GM18507 (cell line): Measurements from ENCODE around the gene CAMSAP1.
"Not testable (repeated sequence)": the region's sequence is repeated elsewhere in the genome, so short reads cannot be mapped to it uniquely, and the experiment has no call there.

ENCODE experiments used
- DNase-seq: peaks from one replicate; pipeline ENCODE4 v3.0.0; 2011; ENCODE audit warnings: low read depth; ENCODE audit not compliant: insufficient read length; ENCODE audit errors: extremely low spot score
- FAIRE-seq: peaks from 2 replicates; lab custom pipeline; 2011; peaks lifted over from hg19 to GRCh38; lab: Jason Lieb, UNC

Gene CAMSAP1

DNA sequence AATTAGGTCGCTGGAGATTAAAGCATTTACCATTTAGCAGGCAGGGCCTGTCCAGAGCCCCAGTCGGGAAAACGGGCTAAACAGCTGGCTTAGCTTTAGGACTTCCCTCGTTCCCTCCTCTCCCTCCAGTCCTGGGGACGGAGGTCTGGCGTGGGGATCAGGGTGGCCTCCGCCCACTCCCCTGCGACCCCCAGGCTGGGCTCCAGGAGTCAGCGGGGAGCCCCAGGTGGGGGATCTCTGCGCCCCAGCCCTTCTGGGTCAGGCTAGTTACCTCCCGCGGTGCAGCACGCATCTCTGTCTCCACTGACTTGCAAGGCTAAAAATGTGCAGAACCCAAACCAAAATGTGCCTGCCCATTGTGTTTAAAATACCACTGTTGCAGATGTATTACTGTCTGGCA lies 16.2 kb upstream of the CAMSAP1 start:
- DNase-seq (no peak), FAIRE-seq (no peak)

DNA sequence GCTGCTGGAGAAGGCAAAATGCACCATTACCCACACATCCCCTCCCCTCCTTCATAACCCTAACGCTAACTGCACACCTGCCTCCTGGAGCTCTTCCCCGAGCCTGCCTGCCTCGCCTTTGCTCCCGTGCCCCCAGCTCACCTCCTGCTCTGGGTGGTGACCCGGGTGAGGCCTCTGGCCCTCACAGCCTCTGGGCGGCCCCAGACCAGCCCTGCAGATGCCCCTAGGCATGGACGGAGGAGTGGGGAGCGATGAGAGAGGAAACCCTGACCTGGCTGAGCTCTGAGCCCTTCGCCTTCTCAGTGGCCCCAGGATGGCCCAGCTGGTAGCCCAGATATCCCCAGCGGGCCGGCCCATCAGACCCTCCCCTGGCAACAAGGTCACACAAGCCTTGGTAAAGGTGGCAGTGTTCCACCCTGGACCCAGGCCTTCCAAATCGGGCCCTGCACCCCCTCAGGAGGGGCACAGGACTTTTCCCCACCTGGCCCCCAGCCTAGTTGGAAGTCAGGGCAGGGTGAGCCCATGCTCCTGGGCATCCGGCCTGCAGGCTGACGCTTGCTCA lies 14.5 kb upstream of the CAMSAP1 start:
- DNase-seq (no peak), FAIRE-seq (no peak)

DNA sequence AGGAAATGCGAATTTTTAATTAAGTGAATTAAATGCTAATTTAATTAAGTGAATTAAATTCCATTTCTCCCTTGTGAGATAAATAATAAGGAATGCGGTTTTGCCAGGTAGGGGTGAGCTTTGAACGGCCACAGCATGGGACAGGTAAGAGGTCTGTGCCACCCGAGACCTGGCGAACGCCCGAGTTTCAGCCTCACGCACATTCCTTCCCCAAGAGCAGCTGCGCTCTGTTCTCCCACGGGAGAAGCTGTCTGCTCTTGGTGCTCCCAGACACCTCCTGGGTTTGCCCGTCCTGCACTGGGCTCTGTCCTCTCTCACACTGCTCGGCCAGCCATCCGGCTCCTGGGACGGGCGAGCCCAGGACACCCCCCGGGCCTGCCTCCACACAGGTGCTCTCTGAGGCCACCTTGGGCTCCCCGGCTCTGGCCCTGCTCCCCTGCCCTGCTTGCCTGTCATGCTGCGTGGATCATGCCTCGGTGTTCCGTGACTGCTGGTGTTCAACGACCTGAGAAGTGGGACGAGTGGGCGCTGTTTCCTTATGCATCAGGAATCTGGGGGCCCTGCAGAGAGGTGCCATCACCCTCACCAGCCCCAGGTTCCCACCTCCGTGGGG lies 13.7 kb upstream of the CAMSAP1 start:
- no peak for FAIRE-seq
- DNase-seq: no peak

DNA sequence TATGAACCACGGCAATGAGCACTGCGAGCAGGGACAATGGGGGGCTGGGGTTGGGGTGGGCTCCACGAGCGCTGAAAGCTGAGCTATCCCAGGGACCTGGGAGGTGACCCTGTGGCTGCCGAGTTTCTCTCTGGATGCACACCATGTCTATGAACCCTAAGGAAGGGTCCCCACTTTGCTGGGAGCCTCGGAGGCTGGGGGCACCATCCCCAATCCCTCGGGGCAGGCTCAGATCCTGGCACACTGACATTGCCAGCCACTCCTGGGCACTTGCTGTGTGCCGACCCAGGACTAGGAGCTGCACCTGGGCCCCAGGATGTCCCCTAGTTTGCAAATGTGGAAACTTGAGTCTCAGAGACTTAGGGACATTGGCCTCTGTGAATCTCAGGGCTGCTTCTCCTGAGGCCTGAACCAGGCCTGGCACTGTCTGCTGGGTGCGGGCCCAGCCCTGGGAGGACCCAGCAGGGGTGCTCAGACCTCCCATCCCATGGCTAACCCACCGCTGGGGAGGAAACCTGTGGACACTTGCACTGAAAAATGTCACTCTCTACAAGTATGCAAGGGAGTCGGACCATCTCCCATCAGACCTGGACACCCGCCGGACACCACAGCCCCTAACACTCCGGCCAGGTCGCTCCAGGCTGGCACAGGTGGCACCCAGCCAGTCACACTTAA lies 13.0 kb upstream of the CAMSAP1 start:
- FAIRE-seq: no peak
- DNase-seq: no peak

DNA sequence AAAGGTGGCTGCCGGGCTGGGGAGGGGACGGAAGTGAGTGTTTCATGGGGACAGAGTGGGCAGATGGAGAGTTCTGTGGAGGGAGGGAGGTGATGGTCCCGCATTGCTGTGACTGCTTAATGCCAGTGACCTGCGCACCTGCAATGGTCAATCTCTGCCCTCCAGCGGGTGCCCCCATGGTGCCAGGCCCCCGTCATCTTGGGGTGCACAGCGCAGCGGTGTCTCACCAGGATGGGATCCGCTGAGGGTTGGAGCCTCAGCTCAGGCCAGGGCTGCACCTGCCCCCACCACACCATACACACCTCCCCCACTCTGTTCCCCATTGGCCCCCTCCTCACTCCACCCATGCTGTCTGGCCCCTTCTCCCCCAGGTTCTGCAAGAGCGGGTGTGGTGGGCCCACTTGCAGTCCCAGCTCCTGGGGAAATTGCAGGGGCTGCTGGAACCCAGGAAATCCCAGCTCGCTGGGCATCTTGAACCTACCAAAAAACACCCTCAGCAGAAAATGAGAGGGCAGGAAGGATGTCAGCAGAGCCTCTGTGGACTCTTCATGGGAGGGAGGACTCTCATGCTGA lies 12.1 kb upstream of the CAMSAP1 start:
- FAIRE-seq: no peak
- no peak for DNase-seq

DNA sequence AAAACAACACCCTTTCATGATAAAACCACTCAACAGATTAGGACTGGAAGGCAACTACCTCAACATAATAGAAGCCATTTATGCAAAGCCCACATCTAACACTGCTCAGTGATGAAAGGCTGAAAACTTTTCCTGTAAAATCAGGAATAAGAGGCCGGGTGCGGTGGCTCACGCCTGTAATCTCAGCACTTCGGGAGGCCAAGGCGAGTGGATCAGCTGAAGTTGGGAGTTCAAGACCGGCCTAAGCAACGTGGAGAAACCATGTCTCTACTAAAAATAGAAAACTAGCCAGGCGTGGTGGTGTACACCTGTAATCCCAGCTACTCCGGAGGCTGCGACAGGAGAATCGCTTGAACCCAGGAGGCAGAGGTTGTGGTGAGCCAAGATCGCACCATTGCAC lies 8.9 kb upstream of the CAMSAP1 start:
- FAIRE-seq, DNase-seq: not testable (repeated sequence)

DNA sequence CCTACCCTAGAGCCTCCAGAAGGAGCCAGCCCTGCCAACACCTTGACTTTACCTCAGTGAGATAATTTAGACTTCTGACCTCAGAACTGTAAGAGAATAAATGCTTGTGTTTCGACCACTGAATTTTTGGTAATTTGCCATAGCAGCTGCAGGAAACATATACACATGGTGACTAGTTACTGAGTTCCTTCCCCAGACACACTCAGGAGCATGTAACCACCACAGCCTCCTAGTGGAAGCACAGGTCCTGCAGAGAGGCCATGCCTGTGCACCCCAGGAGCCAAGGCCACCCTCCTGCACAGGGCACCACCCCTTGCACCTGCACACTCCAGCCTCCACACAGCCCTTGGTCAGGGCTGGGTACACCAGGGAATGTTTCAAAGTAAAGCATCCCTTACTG lies 7.6 kb upstream of the CAMSAP1 start:
- no peak for DNase-seq
- FAIRE-seq: no peak

DNA sequence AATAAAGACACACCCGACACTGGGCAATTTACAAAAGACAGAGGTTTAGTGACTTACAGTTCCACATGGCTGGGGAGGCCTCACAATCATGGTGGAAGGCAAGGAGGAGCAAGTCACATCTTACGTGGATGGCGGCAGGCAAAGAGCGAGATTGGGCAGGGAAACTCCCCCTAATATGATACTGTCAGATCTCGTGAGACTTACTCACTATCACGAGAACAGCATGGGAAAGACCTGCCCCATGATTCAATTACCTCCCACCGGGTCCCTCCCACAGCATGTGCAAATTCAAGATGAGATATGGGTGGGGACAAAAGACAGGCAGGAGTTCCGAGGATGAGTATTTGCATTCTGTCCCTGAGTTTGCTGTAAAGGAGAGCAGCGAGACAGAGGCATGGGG lies 3.9 kb upstream of the CAMSAP1 start:
- DNase-seq, FAIRE-seq: not testable (repeated sequence)

DNA sequence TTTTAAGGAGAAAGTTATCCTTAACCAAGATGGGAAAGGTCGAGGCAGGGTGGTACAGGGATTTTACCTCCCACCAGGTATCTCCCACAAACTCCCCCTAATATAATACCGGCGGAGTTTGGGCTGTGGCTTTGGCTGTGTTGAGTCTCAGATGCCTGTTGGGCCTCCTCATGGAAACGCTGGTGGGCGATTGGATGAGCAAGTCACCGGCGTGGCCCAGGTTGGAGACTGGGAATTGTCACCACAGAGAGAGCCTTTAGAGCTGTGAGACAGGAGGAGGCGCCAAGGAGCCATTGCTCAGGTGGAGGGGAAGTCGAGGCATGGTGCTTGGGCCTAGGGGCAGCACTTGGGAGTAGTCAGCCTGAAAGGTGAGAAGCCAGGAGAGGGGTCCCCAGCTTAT lies 3.4 kb upstream of the CAMSAP1 start:
- DNase-seq (no peak), FAIRE-seq (no peak)

DNA sequence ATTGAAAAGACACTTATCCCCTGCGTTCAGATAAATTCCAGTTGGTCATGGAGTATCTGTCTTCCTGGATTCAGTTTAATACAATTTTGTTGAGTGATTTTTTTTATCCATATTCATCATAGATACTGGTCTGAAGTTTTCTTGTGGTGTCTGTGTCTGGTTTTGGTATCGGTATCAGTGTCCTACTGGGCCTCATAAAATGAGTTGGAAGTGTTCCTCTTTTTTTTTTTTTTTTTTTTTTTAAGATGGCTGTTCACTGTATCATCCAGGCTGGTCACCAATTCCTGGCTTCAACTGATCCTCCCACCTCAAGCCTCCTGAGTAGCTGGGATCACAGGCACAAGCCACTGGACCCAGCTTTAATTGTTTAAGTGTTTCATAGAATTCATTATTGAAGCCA lies 2.9 kb upstream of the CAMSAP1 start:
- FAIRE-seq: no peak

DNA sequence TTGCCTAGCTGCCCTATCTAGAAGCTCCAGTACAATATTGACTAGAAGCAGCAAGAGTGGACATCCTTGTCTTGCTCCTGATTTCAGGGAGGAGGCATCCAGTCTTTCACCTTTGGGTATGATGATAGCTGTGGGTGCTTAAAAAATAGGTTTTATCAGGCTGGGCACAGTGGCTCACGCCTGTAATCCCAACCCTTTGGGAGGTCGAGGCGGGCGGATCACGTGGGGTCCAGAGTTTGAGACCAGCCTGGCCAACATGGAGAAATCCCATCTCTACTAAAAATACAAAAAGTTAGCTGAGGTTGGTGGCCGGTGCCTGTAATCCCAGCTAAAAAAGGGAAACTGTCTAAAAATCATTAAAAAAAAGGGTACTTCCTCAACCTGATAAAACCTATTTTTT lies 2.0 kb upstream of the CAMSAP1 start:
- no peak for DNase-seq
- FAIRE-seq: no peak

More for the DNA sequence above, 2.9 kb upstream of the CAMSAP1 start:
- DNase-seq: no peak

DNA sequence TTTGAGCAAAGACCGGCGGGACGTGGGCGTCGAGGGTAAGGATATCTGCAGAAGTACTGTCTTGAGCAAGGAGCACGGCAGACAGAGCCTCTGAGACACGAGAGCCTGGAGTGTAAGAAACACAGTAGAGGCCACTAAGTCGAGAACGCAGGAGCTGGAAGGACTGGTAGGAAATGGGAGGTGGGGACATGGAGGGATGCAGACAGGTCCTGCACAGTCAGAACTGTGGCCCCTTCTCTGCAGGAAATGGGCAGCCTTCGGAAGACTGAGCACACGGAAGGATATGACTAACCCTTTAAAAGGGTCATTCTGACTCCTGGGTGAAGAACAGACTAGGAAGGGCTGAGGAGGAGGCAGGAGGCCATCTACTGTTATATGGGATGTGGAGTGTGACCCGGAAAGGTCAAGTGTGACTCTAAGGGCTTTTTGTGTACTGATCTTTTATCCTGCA lies 1.4 kb upstream of the CAMSAP1 start:
- FAIRE-seq: no peak
- no peak for DNase-seq

DNA sequence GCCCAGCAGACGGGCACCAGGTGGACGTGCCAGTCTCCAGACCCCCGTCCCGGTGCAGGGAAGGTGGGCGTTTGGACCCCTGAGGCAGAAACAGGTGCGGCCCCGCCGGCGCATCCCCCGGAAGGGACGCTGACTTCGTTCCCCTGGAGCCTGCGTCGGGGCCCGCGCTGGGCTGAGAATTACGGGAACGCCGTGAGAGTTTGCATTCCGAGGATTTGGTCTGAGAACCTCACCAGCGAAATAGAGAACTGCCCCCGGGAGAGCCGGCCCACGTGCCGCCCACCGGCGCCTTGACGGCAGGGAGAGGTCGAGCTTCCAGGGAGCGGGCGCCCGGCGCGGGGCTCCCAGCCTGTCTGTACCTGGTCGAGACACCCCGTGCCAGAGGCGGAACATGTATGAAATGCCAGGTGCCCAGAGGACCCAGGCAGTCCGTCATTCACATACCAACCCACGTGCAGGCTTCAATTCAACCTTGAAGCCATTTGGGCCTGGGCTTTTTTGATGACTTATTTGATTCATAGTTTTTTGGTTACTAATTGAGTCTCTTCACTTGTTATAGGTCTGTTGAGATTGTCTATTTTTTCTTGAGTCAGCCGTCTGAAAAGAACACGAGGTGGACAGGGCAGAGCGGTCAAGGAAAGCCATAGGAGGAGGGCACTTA lies 877 bp upstream of the CAMSAP1 start:
- FAIRE-seq (no peak), DNase-seq (no peak)

DNA sequence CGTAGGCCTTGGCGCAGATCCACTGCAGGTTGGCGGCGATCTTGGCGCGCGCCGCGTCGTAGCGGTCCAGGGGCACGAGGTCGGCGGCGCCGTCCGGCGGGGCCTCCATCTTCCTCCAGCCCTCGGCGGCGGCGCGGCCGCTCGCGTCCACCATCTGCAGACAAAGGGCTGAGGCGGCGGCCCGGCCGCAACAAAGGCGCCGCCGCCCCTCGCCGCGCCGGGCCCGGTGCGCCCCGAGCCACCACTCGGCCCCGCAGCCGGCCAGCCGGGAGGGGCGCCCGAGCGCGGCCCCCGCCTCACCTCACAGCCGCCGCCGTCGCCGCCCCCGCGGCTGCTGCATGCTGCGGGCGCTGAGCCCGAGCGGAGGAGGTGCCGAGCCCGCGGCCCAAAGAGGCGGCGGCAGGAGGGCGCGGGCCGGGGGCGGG lies 328 bp downstream of the CAMSAP1 start:
- FAIRE-seq (no peak), DNase-seq (no peak)

DNA sequence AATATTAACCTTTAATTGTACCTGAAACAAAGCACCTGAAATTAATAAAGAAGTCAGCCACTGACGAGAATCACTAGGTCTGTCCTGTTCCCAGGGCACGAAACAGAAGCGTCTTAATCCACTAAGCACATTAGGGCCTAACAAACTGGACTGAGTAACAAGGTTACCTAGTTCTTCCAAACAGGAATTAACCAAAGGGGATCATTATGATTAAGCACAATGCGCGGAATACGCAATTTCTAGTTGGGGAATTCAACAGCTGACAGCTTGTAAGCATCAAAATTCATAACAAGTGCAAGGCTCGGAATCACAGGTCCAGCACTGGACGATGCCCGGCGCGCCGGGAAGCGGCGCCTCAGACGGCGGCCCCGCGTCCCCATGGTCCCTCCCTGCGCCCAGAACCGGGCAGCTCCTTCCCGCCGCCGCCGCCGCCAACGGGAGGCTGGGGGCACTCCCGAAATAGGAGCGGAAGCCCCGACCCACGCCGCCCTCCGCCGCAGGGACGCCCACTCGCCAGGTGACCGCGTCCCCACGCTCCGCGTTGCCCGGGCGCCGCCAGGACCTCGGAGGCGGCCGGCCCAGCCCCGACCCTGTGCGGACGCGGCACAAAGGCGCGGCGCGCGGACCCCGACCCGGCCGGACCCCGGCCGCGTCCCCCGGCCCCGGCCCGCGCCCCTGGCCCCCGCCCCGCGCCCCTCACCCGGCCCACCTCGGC lies 898 bp downstream of the CAMSAP1 start:
- no peak for DNase-seq

DNA sequence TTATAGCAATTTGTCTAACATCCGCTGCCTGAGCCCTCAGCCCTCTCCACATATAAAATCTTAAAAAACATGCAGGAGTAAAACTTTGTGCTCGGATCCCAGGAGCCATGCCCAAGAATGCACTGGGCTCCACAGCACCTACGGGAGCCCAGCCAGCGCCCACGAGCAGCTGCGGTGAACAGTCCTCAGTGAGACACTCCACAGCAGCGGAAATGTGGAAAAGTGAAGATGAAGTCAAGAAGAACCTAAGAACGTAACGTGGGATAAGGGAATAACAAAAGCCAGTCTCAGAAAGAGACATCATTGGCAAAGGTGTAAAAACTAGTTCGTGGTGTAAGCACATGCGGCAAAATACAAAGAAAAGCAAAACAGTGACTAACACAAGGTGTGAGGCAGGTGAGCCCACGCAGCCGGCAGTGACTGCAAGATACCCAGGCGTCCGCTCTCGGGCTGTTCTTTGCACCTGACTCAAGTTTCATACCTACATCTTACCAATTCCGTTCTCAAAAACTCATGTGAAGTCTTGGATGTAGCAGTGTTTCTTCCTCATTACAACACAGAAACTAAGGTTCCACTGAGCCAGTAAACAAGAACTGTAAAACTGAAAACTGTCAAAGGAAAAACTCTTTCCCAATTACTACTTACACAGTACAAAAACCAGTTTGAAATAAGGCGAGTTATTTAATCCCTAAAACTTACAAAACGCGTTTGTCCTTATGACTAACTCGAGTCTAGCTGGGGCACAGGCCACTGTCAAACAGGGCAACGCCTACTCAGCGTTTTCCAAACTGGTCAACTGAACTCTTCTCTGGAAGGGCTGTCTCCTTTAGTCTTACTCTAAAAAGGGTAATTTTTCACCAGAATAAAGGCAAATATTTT lies 1.7 kb downstream of the CAMSAP1 start:
- FAIRE-seq (no peak), DNase-seq (no peak)

More for the DNA sequence above, 898 bp downstream of the CAMSAP1 start:
- peak; percentile 21 for FAIRE-seq

DNA sequence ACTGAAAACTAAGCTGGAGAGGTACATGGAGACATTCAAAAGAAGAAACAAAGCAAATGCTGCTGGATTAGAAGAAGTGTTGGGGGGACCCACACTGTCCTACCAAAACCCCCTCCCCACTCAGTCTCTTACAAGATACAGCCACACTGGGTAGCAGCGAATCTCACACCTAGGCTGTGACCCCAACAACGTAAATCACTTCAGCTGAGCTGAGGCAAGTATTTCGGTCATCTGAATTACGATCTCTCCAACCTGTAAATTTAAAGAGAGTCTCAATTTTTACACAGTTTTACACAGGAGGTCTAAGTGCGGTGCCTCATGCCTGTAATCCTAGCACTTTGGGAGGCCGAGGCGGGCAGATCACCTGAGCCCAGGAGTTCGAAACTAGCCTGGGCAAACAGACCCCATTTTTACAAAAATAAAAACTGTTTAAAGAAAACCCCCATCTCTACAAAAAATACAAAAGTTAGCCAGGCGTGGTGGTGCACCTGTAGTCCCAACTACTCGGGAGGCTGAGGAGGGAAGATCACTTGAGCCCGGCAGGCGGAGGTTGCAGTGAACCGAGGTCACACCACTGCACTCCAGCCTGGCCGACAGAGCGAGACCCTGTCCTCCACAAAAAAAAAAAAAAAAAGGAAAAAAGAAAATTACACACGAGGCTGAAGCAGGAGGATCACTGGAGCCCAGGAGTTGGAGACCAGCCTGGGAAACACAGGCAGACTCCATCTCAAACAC lies 3.4 kb downstream of the CAMSAP1 start:
- FAIRE-seq: no peak
- no peak for DNase-seq

DNA sequence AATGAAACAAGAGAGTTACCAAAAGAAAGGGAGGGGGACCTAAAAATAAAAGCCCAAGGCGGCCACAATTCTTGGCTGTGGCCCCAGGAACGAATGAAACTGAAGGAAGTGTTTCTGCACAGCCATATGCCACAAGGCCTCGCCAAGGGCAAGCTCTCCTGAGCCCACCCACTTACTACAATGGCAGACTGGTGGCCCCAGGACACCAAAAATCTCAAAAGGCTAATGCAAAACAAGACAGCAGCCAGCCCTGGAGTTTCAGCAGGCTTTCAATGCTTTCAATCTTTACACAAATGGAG lies 4.0 kb downstream of the CAMSAP1 start:
- FAIRE-seq (no peak), DNase-seq (no peak)
